DMS114 treated with DMSO at 0.1 percent for 48 hours (cell line): ENCODE measurements around the gene AKIP1.
"Not testable (repeated sequence)": the region's sequence is repeated elsewhere in the genome, so short reads cannot be mapped to it uniquely, and the experiment has no call there.

Source experiments
- DNase-seq: peaks from one replicate; lab custom pipeline; 2025; ENCODE audit not compliant: unreplicated experiment; lab: John Stamatoyannopoulos, UW

Gene AKIP1

GRCh38 chr11:8911029-8911823 lies at the start of gene AKIP1:
Gene AKIP1, plus strand, starts transcription at chr11:8911189. Its CDS starts 261 bp downstream, at chr11:8911450.
- DNase-seq, result peak; percentile 76

- no peak for DNase-seq
Measured at GRCh38 chr11:8863838-8864237, 47.2 kb upstream of the AKIP1 start.

- no peak for DNase-seq
Measured at GRCh38 chr11:8865304-8865703, 45.7 kb upstream of the AKIP1 start.

GRCh38 chr11:8867035-8867434 lies 44.0 kb upstream of the AKIP1 start:
- no peak for DNase-seq

GRCh38 chr11:8867931-8868631 lies 42.9 kb upstream of the AKIP1 start:
- DNase-seq, result no peak

GRCh38 chr11:8870411-8871170 lies 40.4 kb upstream of the AKIP1 start:
- DNase-seq, result peak; percentile 17

- peak; percentile 71 for DNase-seq
Measured at GRCh38 chr11:8871171-8871775, 39.7 kb upstream of the AKIP1 start.

GRCh38 chr11:8871962-8872361 lies 39.0 kb upstream of the AKIP1 start:
- no peak for DNase-seq

- DNase-seq, result no peak
Measured at GRCh38 chr11:8873741-8874405, 37.1 kb upstream of the AKIP1 start.

- DNase-seq, result no peak
Measured at GRCh38 chr11:8878771-8879170, 32.2 kb upstream of the AKIP1 start.

- not testable (repeated sequence) for DNase-seq
Measured at GRCh38 chr11:8881585-8881984, 29.4 kb upstream of the AKIP1 start.

- DNase-seq, result no peak
Measured at GRCh38 chr11:8886322-8886721, 24.7 kb upstream of the AKIP1 start.

GRCh38 chr11:8891185-8891584 lies 19.8 kb upstream of the AKIP1 start:
- DNase-seq, result not testable (repeated sequence)

GRCh38 chr11:8899119-8899753 lies 11.8 kb upstream of the AKIP1 start:
- DNase-seq, result no peak

- DNase-seq, result no peak
Measured at GRCh38 chr11:8905528-8906165, 5.3 kb upstream of the AKIP1 start.

- DNase-seq, result no peak
Measured at GRCh38 chr11:8907116-8907515, 3.9 kb upstream of the AKIP1 start.

GRCh38 chr11:8908099-8908498 lies 2.9 kb upstream of the AKIP1 start:
- no peak for DNase-seq

GRCh38 chr11:8910649-8911026 lies 351 bp upstream of the AKIP1 start:
- DNase-seq, result no peak

- DNase-seq, result no peak
Measured at GRCh38 chr11:8913961-8914660, 3.1 kb downstream of the AKIP1 start.
